CD4-positive, alpha-beta T cell (primary cell): ENCODE results near the gene RAB18. TPM values are rescaled to one million over a fixed set of nuclear protein-coding genes. Genes with fewer than 3 reads are reported as not detected.
"Not testable (repeated sequence)": the region's sequence is repeated elsewhere in the genome, so short reads cannot be mapped to it uniquely, and the experiment has no call there.

Experiments
- ATAC-seq: fragments of 200-7000 bp; cut with Tn5 transposase; one replicate; pipeline ENCODE4 v1.10.0; 2022; ENCODE audit warnings: mild to moderate bottlenecking; ENCODE audit not compliant: poor library complexity
- CTCF ChIA-PET: fragments of 350-600 bp; sonication (Branson Sonifier 250); formaldehyde crosslinking; loops from one replicate; lab custom pipeline; 2021; ENCODE audit warnings: antibody characterized with exemption, inconsistent platforms; lab: Charles Lee
- POLR2A ChIA-PET: fragments of 350-600 bp; sonication (Branson Sonifier 250); formaldehyde crosslinking; loops from one replicate; lab custom pipeline; 2021; ENCODE audit warnings: antibody characterized with exemption, inconsistent platforms; lab: Charles Lee
- DNase-seq, 14 experiments: peaks; one replicate each; pipeline ENCODE4 v3.0.0-alpha.2; 2013 to 2020; ENCODE audit warnings: mixed read lengths in 2 of 14
- H3K27ac ChIP-seq, 2 donors: one replicate each; pipeline versions ENCODE4 v1.5.1 to v1.7.0; 2013; ENCODE audit warnings: low read length in 2 of 2, low read depth in 1 of 2, mild to moderate bottlenecking in 1 of 2
- H3K27me3 ChIP-seq, 2 experiments: 1 replicate in 1 of 2; 2 replicates in 1 of 2; pipeline versions ENCODE4 v1.6.1 to v1.7.0; 2013; ENCODE audit warnings: low read length in 2 of 2, control low read depth in 1 of 2, mild to moderate bottlenecking in 1 of 2, moderate library complexity in 1 of 2; ENCODE audit not compliant: insufficient read depth in 2 of 2, control insufficient read depth in 1 of 2
- H3K36me3 ChIP-seq: one replicate; pipeline ENCODE4 v1.6.1; 2013; ENCODE audit warnings: low read length, control low read depth; ENCODE audit not compliant: insufficient read depth
- H3K4me1 ChIP-seq: one replicate; pipeline ENCODE4 v1.6.1; 2013; ENCODE audit warnings: low read length, control low read depth; ENCODE audit not compliant: insufficient read depth
- H3K4me3 ChIP-seq: one replicate; pipeline ENCODE4 v1.5.1; 2013; ENCODE audit warnings: mild to moderate bottlenecking, low read length, moderate library complexity
- H3K9me3 ChIP-seq, 2 experiments: 1 replicate in 1 of 2; 2 replicates in 1 of 2; pipeline versions ENCODE4 v1.6.1 to v1.7.0; 2013; ENCODE audit warnings: low read length in 2 of 2, mild to moderate bottlenecking in 2 of 2, control low read depth in 1 of 2, moderate library complexity in 1 of 2; ENCODE audit not compliant: control insufficient read depth in 1 of 2, insufficient read depth in 1 of 2
- H3K27ac Mint-ChIP-seq: one replicate; pipeline ENCODE4 v1.8.0; 2020; ENCODE audit warnings: mixed read lengths
- H3K27me3 Mint-ChIP-seq: one replicate; pipeline ENCODE4 v1.8.0; 2021; ENCODE audit warnings: mixed read lengths
- H3K36me3 Mint-ChIP-seq: one replicate; pipeline ENCODE4 v1.8.0; 2021; ENCODE audit warnings: low read depth, mixed read lengths
- H3K4me1 Mint-ChIP-seq: one replicate; pipeline ENCODE4 v1.8.0; 2021; ENCODE audit warnings: low read depth, mixed read lengths
- H3K4me3 Mint-ChIP-seq: one replicate; pipeline ENCODE4 v1.8.0; 2020; ENCODE audit warnings: mild to moderate bottlenecking, mixed read lengths
- H3K9me3 Mint-ChIP-seq: one replicate; pipeline ENCODE4 v1.8.0; 2020; ENCODE audit warnings: mixed read lengths
- CTCF ChIP-seq: fragments of 200-600 bp; IDR thresholded peaks from one replicate; pipeline ENCODE4 v1.8.0; 2022; ENCODE audit warnings: antibody characterized with exemption, mild to moderate bottlenecking
- intact Hi-C, 2 experiments: fragments of 100-400 bp; cut with DNase I in 1 of 2; cut with micrococcal nuclease in 1 of 2; formaldehyde crosslinking; loops; one replicate each; pipeline versions ENCODE4 v1.15.1 to v1.9.0; 2023 to 2025; cut with DNase I, micrococcal nuclease
- total RNA-seq, 174 experiments: library from RNA in 2 of 174; stranded (reverse) in 2 of 174; gene quantifications; one replicate each; pipeline ENCODE4 v1.2.3 and lab custom pipeline; 2021 to 2026

The RAB18 gene
- total RNA-seq, 2 experiments from 2014 or later: 120 to 130 TPM

DNA sequence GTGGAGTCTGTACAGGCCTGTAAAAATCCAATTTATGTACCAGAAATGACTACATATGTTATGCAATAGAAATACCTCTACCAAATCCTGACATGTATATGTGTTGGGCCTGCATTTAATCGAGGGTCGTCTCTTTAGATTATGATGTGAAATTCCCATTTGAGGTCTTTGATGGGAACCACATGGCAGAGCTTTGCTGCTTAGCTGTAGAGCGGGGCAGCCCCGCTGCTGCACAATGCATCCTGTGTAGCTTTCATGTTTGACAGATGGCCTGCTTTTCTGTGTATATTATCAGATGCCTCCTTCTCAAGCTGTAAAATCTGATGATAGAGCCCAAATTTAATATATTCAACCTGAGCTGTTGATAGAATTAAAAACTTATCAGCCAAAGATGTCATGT, 65.8 kb downstream of the RAB18 start:
- POLR2A ChIA-PET: no interaction called here
- H3K27ac ChIP-seq: no peak overlapping the region

GRCh38 chr10:27577038-27577437, 72.9 kb downstream of the RAB18 start:
- H3K36me3 ChIP-seq, H3K4me1 Mint-ChIP-seq, H3K27ac Mint-ChIP-seq, H3K9me3 ChIP-seq, H3K4me3 ChIP-seq, H3K36me3 Mint-ChIP-seq, CTCF ChIA-PET, H3K4me3 Mint-ChIP-seq, ATAC-seq, H3K4me1 ChIP-seq, H3K27me3 ChIP-seq, H3K9me3 Mint-ChIP-seq, H3K27ac ChIP-seq, intact Hi-C loops, DNase-seq, H3K27me3 Mint-ChIP-seq: not testable (repeated sequence)
- POLR2A ChIA-PET: interaction anchor here (0.6 kb wide), 1 partner anchor 177 kb away, joined by 3 read pairs; no protein-coding TSS in a partner anchor

More for the DNA sequence above, 65.8 kb downstream of the RAB18 start:
- no peak overlapping the region for H3K27ac Mint-ChIP-seq
- no peak overlapping the region for H3K4me3 ChIP-seq
- CTCF ChIA-PET: no interaction called here
- no peaks in the 10 kb centered on the region for H3K36me3 ChIP-seq
- H3K27me3 ChIP-seq: no peaks in the 10 kb centered on the region
- ATAC-seq (no peak), DNase-seq (no peak)
- peaks cover 16% of the 10 kb centered on the region for H3K4me1 ChIP-seq
- H3K36me3 Mint-ChIP-seq: no peaks in the 10 kb centered on the region
- H3K4me1 Mint-ChIP-seq: peaks cover 22% of the 10 kb centered on the region
- no peaks in the 10 kb centered on the region for H3K27me3 Mint-ChIP-seq
- no peaks in the 10 kb centered on the region for H3K9me3 ChIP-seq
- no peak for TF ChIP-seq CTCF
- no peak overlapping the region for H3K4me3 Mint-ChIP-seq
- intact Hi-C loops: no loop called here
- peaks cover 4% of the 10 kb centered on the region for H3K9me3 Mint-ChIP-seq

DNA sequence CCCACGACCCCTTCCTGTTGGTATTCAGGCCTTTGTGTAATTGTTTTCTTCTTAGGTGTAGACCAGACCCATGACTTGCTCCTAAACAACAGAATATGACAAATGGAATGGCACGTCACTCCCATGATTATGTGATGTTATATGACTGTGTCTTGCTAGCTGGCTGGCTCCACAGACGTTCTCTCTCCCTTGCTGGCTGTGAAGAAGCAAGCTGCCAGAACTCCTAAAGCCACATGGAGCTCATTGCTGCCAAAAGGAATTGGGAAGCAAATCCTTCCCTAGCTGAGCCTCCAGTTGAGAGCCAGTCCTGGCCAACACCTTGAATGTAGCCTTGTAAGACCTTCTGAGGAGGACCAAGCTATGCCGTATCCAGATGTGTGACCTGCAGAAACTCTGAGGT, 74.2 kb downstream of the RAB18 start:
- H3K27me3 Mint-ChIP-seq: no peaks in the 10 kb centered on the region
- ATAC-seq: no peak

More for the DNA sequence above, 74.2 kb downstream of the RAB18 start:
- intact Hi-C loops: no loop called here
- H3K27ac Mint-ChIP-seq: no peak overlapping the region
- H3K9me3 Mint-ChIP-seq: no peaks in the 10 kb centered on the region
- Histone ChIP-seq H3K9me3 (no peaks in the 10 kb centered on the region), H3K36me3 (no peaks in the 10 kb centered on the region), H3K4me3 (no peak overlapping the region), H3K27ac (no peak overlapping the region), H3K4me1 (no peaks in the 10 kb centered on the region), H3K27me3 (no peaks in the 10 kb centered on the region)
- no peaks in the 10 kb centered on the region for H3K4me1 Mint-ChIP-seq
- H3K36me3 Mint-ChIP-seq: no peaks in the 10 kb centered on the region
- CTCF ChIA-PET: no interaction called here
- no peak for TF ChIP-seq CTCF
- POLR2A ChIA-PET: no interaction called here
- no peak overlapping the region for H3K4me3 Mint-ChIP-seq
- DNase-seq: no peak
